Measurements from ENCODE around the gene CADM2.

The CADM2 gene

DNA sequence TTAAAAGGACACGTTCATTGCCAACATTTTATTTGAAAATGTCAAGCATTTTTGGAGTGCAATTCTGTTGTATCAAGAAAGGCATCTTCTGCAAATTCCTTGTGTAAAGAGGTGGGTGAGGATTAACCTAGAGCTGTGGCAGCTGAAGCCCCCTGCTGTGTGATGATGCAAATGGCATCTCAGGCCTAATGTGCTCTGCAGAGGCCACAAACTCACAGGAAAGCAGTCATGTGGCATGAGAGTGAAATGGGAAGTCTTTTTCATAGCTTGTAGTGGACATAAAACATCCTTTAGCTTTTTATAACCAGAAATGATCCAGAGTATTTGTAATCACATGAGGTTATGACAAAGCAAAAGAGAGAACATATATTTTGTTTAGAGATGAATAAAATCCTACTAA lies 6.4 kb downstream of the CADM2 start:
- H3K9ac ChIP-seq (ENCODE audit: low read length), result no peak overlapping the region
- peaks cover 6% of the 10 kb centered on the region for H3K4me1 ChIP-seq (ENCODE audit: control insufficient read depth, insufficient read depth, low read depth, low read length)
- no peak overlapping the region for H2AK5ac ChIP-seq (ENCODE audit: low read length, severe bottlenecking)
- no peak overlapping the region for H3K14ac ChIP-seq (ENCODE audit: low read length in 2 of 2)
- H3K36me3 ChIP-seq (ENCODE audit: control insufficient read depth in 1 of 2, insufficient read depth in 2 of 2, low read depth in 1 of 2, low read length in 2 of 2), result no peaks in the 10 kb centered on the region
- no peaks in the 10 kb centered on the region for H3K79me1 ChIP-seq (replicated peaks; ENCODE audit: low read length, poor library complexity, severe bottlenecking)
- WGBS, result 30% methylated on average over 1 of the region's 1 CpG
- H2AFZ ChIP-seq (ENCODE audit: low read depth, low read length), result no peak overlapping the region
- no peak overlapping the region for H3K27ac ChIP-seq (ENCODE audit: low read length, poor library complexity, severe bottlenecking)
- H3K9me3 ChIP-seq (ENCODE audit: control insufficient read depth, low read length), result no peaks in the 10 kb centered on the region
- no peak overlapping the region for H2BK12ac ChIP-seq (ENCODE audit: low read length in 2 of 2)
- H2BK15ac ChIP-seq (ENCODE audit: low read depth, poor library complexity, severe bottlenecking), result no peak overlapping the region
- H3K4me2 ChIP-seq (ENCODE audit: low read length, poor library complexity, severe bottlenecking), result no peak overlapping the region
- H3K27me3 ChIP-seq (ENCODE audit: control insufficient read depth in 1 of 2, insufficient read depth in 1 of 2, low read length in 2 of 2), result peaks cover 19 to 26% of the 10 kb centered on the region in 2 experiments
- no peak overlapping the region for H3K4me3 ChIP-seq (ENCODE audit: insufficient read depth in 1 of 2, low read depth in 1 of 2, low read length in 2 of 2)
- no peak for DNase-seq
- no peak overlapping the region for H3K4ac ChIP-seq (ENCODE audit: low read depth in 1 of 2, low read length in 2 of 2)
- no peak overlapping the region for H3K18ac ChIP-seq (ENCODE audit: low read depth in 1 of 2, low read length in 2 of 2)
- H2BK120ac ChIP-seq (ENCODE audit: low read depth, low read length), result no peak overlapping the region
- H3K23ac ChIP-seq (ENCODE audit: low read length in 2 of 2), result no peak overlapping the region
- H4K8ac ChIP-seq (ENCODE audit: low read length), result no peak overlapping the region
- no peak overlapping the region for H4K91ac ChIP-seq (ENCODE audit: low read length)
- no peak overlapping the region for H2BK5ac ChIP-seq (ENCODE audit: low read depth, low read length, poor library complexity, severe bottlenecking)

DNA sequence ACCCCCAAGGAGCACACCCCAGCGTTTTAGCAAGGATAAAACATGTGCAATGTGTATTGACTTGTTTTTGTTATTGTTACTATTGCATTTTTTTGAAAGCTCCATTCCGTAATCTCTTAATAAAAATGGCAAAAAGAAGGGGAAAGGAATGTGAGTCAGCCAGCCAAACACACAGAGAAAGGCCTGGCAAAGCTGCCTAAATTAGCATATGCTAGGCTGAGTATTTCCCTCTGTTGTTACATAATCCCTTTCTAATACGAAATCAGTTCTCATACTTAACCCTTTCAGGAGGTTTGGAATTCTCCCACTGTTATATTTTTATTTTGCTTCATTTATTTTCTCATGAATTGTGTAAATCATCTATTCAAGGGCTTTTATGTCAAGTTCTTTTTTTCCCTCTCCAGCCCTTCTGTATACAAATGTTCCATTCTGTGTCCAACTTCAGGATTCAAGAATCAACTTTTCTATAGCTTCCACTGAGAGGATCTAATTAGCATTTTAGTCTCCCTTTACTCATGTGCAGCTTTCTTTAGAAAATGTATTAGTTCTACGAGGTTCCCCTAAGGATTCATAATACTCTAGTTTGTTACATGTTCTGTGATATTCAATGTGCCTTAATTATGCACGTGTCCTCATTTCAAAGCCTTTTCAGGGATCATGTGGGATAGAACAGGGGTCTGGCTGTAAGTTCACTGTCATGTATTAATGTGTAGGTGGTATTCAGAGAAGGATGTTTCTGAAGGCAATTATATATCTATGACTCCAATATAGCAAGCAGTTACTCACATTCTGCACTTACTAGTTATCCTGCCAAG lies 9.2 kb downstream of the CADM2 start:
- no peak overlapping the region for H3K4me2 ChIP-seq (ENCODE audit: low read length, poor library complexity, severe bottlenecking)
- H2BK120ac ChIP-seq (ENCODE audit: low read depth, low read length), result no peak overlapping the region
- no peak overlapping the region for H3K23ac ChIP-seq (ENCODE audit: low read length in 2 of 2)
- WGBS, result 33% methylated on average over 3 of the region's 5 CpGs
- H3K79me1 ChIP-seq (replicated peaks; ENCODE audit: low read length, poor library complexity, severe bottlenecking), result no peaks in the 10 kb centered on the region
- no peak overlapping the region for H3K14ac ChIP-seq (ENCODE audit: low read length in 2 of 2)
- H3K4ac ChIP-seq (ENCODE audit: low read depth in 1 of 2, low read length in 2 of 2), result no peak overlapping the region
- H3K27me3 ChIP-seq (ENCODE audit: control insufficient read depth in 1 of 2, insufficient read depth in 1 of 2, low read length in 2 of 2), result no peaks in the 10 kb centered on the region
- DNase-seq, result no peak
- H3K36me3 ChIP-seq (ENCODE audit: control insufficient read depth in 1 of 2, insufficient read depth in 2 of 2, low read depth in 1 of 2, low read length in 2 of 2), result no peaks in the 10 kb centered on the region
- no peak overlapping the region for H2AFZ ChIP-seq (ENCODE audit: low read depth, low read length)
- H2AK5ac ChIP-seq (ENCODE audit: low read length, severe bottlenecking), result no peak overlapping the region
- H3K9ac ChIP-seq (ENCODE audit: low read length), result no peak overlapping the region
- no peak overlapping the region for H4K91ac ChIP-seq (ENCODE audit: low read length)
- no peak overlapping the region for H3K27ac ChIP-seq (ENCODE audit: low read length, poor library complexity, severe bottlenecking)
- no peak overlapping the region for H3K4me3 ChIP-seq (ENCODE audit: insufficient read depth in 1 of 2, low read depth in 1 of 2, low read length in 2 of 2)
- H3K4me1 ChIP-seq (ENCODE audit: control insufficient read depth, insufficient read depth, low read depth, low read length), result no peaks in the 10 kb centered on the region
- H2BK5ac ChIP-seq (ENCODE audit: low read depth, low read length, poor library complexity, severe bottlenecking), result no peak overlapping the region
- no peak overlapping the region for H4K8ac ChIP-seq (ENCODE audit: low read length)
- no peaks in the 10 kb centered on the region for H3K9me3 ChIP-seq (ENCODE audit: control insufficient read depth, low read length)
- no peak overlapping the region for H3K18ac ChIP-seq (ENCODE audit: low read depth in 1 of 2, low read length in 2 of 2)
- no peak overlapping the region for H2BK15ac ChIP-seq (ENCODE audit: low read depth, poor library complexity, severe bottlenecking)
- no peak overlapping the region for H2BK12ac ChIP-seq (ENCODE audit: low read length in 2 of 2)

DNA sequence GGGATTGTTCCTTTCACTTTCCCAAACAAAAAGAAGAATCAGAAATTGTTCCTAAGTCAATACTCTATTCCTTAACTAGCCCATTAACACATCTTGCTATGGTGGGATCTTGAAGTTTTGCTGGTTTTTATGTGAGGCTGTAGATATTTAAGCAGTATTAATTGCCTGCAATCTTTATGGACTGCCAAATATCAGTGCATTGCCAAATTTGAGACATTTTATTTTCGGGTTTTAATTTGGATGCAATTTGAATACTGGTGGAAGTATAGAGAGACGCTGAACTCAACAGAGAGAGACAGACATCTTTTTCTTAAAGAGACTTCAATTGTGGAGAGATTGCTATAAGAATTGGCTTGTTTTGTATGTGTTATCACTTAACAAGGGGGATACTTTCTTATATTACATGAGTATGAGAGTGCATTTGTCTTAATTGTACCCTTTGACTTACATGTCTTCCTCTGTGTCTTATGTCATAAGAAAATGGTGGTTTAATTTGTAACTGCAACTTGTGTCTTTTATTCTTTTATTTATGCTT lies 10.0 kb downstream of the CADM2 start:
- WGBS, result 78% methylated on average over 2 of the region's 2 CpGs
- no peaks in the 10 kb centered on the region for H3K36me3 ChIP-seq (ENCODE audit: control insufficient read depth in 1 of 2, insufficient read depth in 2 of 2, low read depth in 1 of 2, low read length in 2 of 2)
- no peak overlapping the region for H3K23ac ChIP-seq (ENCODE audit: low read length in 2 of 2)
- H2BK15ac ChIP-seq (ENCODE audit: low read depth, poor library complexity, severe bottlenecking), result no peak overlapping the region
- no peak overlapping the region for H3K9ac ChIP-seq (ENCODE audit: low read length)
- H4K91ac ChIP-seq (ENCODE audit: low read length), result no peak overlapping the region
- no peak for DNase-seq
- H3K9me3 ChIP-seq (ENCODE audit: control insufficient read depth, low read length), result no peaks in the 10 kb centered on the region
- no peak overlapping the region for H3K4ac ChIP-seq (ENCODE audit: low read depth in 1 of 2, low read length in 2 of 2)
- H3K18ac ChIP-seq (ENCODE audit: low read depth in 1 of 2, low read length in 2 of 2), result no peak overlapping the region
- H2BK5ac ChIP-seq (ENCODE audit: low read depth, low read length, poor library complexity, severe bottlenecking), result no peak overlapping the region
- H2AK5ac ChIP-seq (ENCODE audit: low read length, severe bottlenecking), result no peak overlapping the region
- H3K4me1 ChIP-seq (ENCODE audit: control insufficient read depth, insufficient read depth, low read depth, low read length), result no peaks in the 10 kb centered on the region
- no peak overlapping the region for H4K8ac ChIP-seq (ENCODE audit: low read length)
- no peak overlapping the region for H3K14ac ChIP-seq (ENCODE audit: low read length in 2 of 2)
- H3K79me1 ChIP-seq (replicated peaks; ENCODE audit: low read length, poor library complexity, severe bottlenecking), result no peaks in the 10 kb centered on the region
- H3K4me3 ChIP-seq (ENCODE audit: insufficient read depth in 1 of 2, low read depth in 1 of 2, low read length in 2 of 2), result no peak overlapping the region
- no peaks in the 10 kb centered on the region for H3K27me3 ChIP-seq (ENCODE audit: control insufficient read depth in 1 of 2, insufficient read depth in 1 of 2, low read length in 2 of 2)
- H2BK12ac ChIP-seq (ENCODE audit: low read length in 2 of 2), result no peak overlapping the region
- no peak overlapping the region for H2AFZ ChIP-seq (ENCODE audit: low read depth, low read length)
- no peak overlapping the region for H2BK120ac ChIP-seq (ENCODE audit: low read depth, low read length)
- no peak overlapping the region for H3K27ac ChIP-seq (ENCODE audit: low read length, poor library complexity, severe bottlenecking)
- no peak overlapping the region for H3K4me2 ChIP-seq (ENCODE audit: low read length, poor library complexity, severe bottlenecking)

DNA sequence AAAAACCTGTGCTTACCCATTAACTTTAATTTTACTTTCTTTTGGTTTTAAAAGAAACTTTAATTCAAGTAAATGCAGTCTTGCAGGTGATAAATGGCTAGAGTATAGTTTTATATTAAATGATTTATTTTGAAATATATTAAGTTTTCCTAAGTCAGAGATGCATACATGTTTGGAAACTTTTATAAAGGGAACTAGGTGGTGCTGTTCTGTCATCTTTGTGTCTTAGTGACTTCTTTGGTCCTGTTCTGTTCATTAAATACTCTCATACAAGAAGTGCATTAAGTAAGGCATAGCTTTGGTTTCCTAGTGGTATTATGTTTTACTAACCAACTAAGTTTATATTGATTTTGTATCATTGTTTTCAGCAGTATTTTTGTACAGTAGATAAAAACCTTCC lies 15.6 kb downstream of the CADM2 start:
- H3K14ac ChIP-seq (ENCODE audit: low read length in 2 of 2), result no peak overlapping the region
- no peak overlapping the region for H2BK12ac ChIP-seq (ENCODE audit: low read length in 2 of 2)
- H3K9ac ChIP-seq (ENCODE audit: low read length), result no peak overlapping the region
- H2AK5ac ChIP-seq (ENCODE audit: low read length, severe bottlenecking), result no peak overlapping the region
- H3K79me1 ChIP-seq (replicated peaks; ENCODE audit: low read length, poor library complexity, severe bottlenecking), result no peaks in the 10 kb centered on the region
- H2BK15ac ChIP-seq (ENCODE audit: low read depth, poor library complexity, severe bottlenecking), result no peak overlapping the region
- H3K4me1 ChIP-seq (ENCODE audit: control insufficient read depth, insufficient read depth, low read depth, low read length), result no peaks in the 10 kb centered on the region
- no peak overlapping the region for H2BK120ac ChIP-seq (ENCODE audit: low read depth, low read length)
- no peak overlapping the region for H3K4me3 ChIP-seq (ENCODE audit: insufficient read depth in 1 of 2, low read depth in 1 of 2, low read length in 2 of 2)
- no peak overlapping the region for H4K91ac ChIP-seq (ENCODE audit: low read length)
- no peaks in the 10 kb centered on the region for H3K36me3 ChIP-seq (ENCODE audit: control insufficient read depth in 1 of 2, insufficient read depth in 2 of 2, low read depth in 1 of 2, low read length in 2 of 2)
- H3K4me2 ChIP-seq (ENCODE audit: low read length, poor library complexity, severe bottlenecking), result no peak overlapping the region
- H3K23ac ChIP-seq (ENCODE audit: low read length in 2 of 2), result no peak overlapping the region
- H3K18ac ChIP-seq (ENCODE audit: low read depth in 1 of 2, low read length in 2 of 2), result no peak overlapping the region
- no peak overlapping the region for H2BK5ac ChIP-seq (ENCODE audit: low read depth, low read length, poor library complexity, severe bottlenecking)
- H3K9me3 ChIP-seq (ENCODE audit: control insufficient read depth, low read length), result no peaks in the 10 kb centered on the region
- H4K8ac ChIP-seq (ENCODE audit: low read length), result no peak overlapping the region
- no peak overlapping the region for H3K4ac ChIP-seq (ENCODE audit: low read depth in 1 of 2, low read length in 2 of 2)
- H3K27me3 ChIP-seq (ENCODE audit: control insufficient read depth in 1 of 2, insufficient read depth in 1 of 2, low read length in 2 of 2), result no peaks in the 10 kb centered on the region
- DNase-seq, result no peak
- no peak overlapping the region for H2AFZ ChIP-seq (ENCODE audit: low read depth, low read length)
- no peak overlapping the region for H3K27ac ChIP-seq (ENCODE audit: low read length, poor library complexity, severe bottlenecking)

Data from mesenchymal stem cell (in vitro differentiated cells and primary cell).